ENCODE measurements around the gene AAK1. TPM values are rescaled to one million over a fixed set of nuclear protein-coding genes. Genes with fewer than 3 reads are reported as not detected.

Gene AAK1
- polyA plus RNA-seq, 1 of the 3 experiments (the other 2 are of a cell fraction): 13.4 TPM

GRCh38 chr2:69686813-69687212 lies 43.3 kb upstream of the AAK1 start:
- CTCF ChIA-PET: interaction anchor here (2.1 kb wide), 1 partner anchor 12 kb away, joined by 5 read pairs; no protein-coding TSS in a partner anchor
- DNase-seq: no peak

GRCh38 chr2:69685321-69686048 lies 41.9 kb upstream of the AAK1 start:
- H3K4me3 ChIP-seq (ENCODE audit: low read depth in 2 of 2, low read length in 1 of 2): no peak overlapping the region
- POLR2A ChIA-PET: no interaction called here
- H3F3A ChIP-seq (replicated peaks; ENCODE audit: insufficient read depth): no peaks in the 10 kb centered on the region
- no peak for DNase-seq
- H3K27me3 ChIP-seq (ENCODE audit: insufficient read depth): no peaks in the 10 kb centered on the region
- H3K4me1 ChIP-seq (ENCODE audit: control insufficient read depth in 1 of 2, insufficient read depth in 2 of 2, low read depth in 1 of 2, low read length in 1 of 2): peaks cover 11 to 15% of the 10 kb centered on the region in 2 experiments; a peak in 3 of 4 replicates
- peak overlapping the region in 1 of 2 experiments; percentile 36; a peak in 1 of 4 replicates for H3K27ac ChIP-seq (ENCODE audit: low read depth in 2 of 2, low read length in 1 of 2)
- no peak overlapping the region for H3K9ac ChIP-seq
- H3K9me3 ChIP-seq: no peaks in the 10 kb centered on the region
- H3K9me2 ChIP-seq: no peaks in the 10 kb centered on the region
- TF ChIP-seq GABPA (IDR thresholded peaks at IDR 0.05; ENCODE audit: low read depth) (no peak), CTCF (IDR thresholded peaks at IDR 0.05) (no peak), TEAD4 (IDR thresholded peaks at IDR 0.05; ENCODE audit: borderline replicate concordance, insufficient read depth) (no peak), IRF3 (IDR thresholded peaks at IDR 0.05; ENCODE audit: low read depth, low read length) (no peak), REST (IDR thresholded peaks at IDR 0.05; ENCODE audit: low read depth, low read length) (no peak), RXRA (IDR thresholded peaks at IDR 0.05; ENCODE audit: borderline replicate concordance, low read depth) (no peak), NRF1 (IDR thresholded peaks at IDR 0.05; ENCODE audit: low read depth, low read length) (no peak), MEF2A (IDR thresholded peaks at IDR 0.05; ENCODE audit: borderline replicate concordance, low read depth) (no peak), TAF1 (IDR thresholded peaks at IDR 0.05; ENCODE audit: borderline replicate concordance, low read depth, low read length) (no peak), SIN3A (IDR thresholded peaks at IDR 0.05; ENCODE audit: borderline replicate concordance, low read depth, low read length) (no peak), ZBTB33 (IDR thresholded peaks at IDR 0.05; ENCODE audit: borderline replicate concordance, low read depth) (no peak), FOXJ3 (CRISPR knock-in tag; IDR thresholded peaks at IDR 0.05) (no peak), MXI1 (IDR thresholded peaks at IDR 0.05; ENCODE audit: low read depth, low read length) (no peak), NFIC (IDR thresholded peaks at IDR 0.05; ENCODE audit: borderline replicate concordance) (no peak), JUND (IDR thresholded peaks at IDR 0.05) (no peak)
- CTCF ChIA-PET: interaction anchor here (2.1 kb wide), 1 partner anchor 13 kb away, joined by 5 read pairs; no protein-coding TSS in a partner anchor
- H3K36me3 ChIP-seq (replicated peaks in 1 of 2; ENCODE audit: control insufficient read depth in 1 of 2, insufficient read depth in 2 of 2, low read length in 1 of 2): no peaks in the 10 kb centered on the region
- H2AFZ ChIP-seq (ENCODE audit: low read depth): no peak overlapping the region
- H3K79me2 ChIP-seq (ENCODE audit: insufficient read depth): no peaks in the 10 kb centered on the region
- no peak overlapping the region for H3K4me2 ChIP-seq
- no peaks in the 10 kb centered on the region for H4K20me1 ChIP-seq (ENCODE audit: insufficient read depth)
- 59% methylated on average over 5 of the region's 5 CpGs for WGBS (ENCODE audit: low lambda C conversion rate)

More at GRCh38 chr2:69686813-69687212, 43.3 kb upstream of the AAK1 start:
- WGBS (ENCODE audit: low lambda C conversion rate): 89% methylated on average over 5 of the region's 5 CpGs
- Histone ChIP-seq H3K4me3 (ENCODE audit: low read depth in 2 of 2, low read length in 1 of 2) (no peak overlapping the region), H3K27ac (ENCODE audit: low read depth in 2 of 2, low read length in 1 of 2) (no peak overlapping the region), H3K4me2 (no peak overlapping the region), H2AFZ (ENCODE audit: low read depth) (no peak overlapping the region), H3K4me1 (ENCODE audit: control insufficient read depth in 1 of 2, insufficient read depth in 2 of 2, low read depth in 1 of 2, low read length in 1 of 2) (peaks cover 11 to 15% of the 10 kb centered on the region in 2 experiments; a peak in 3 of 4 replicates), H3K9me3 (no peaks in the 10 kb centered on the region), H3K27me3 (ENCODE audit: insufficient read depth) (no peaks in the 10 kb centered on the region), H3K79me2 (ENCODE audit: insufficient read depth) (no peaks in the 10 kb centered on the region), H3F3A (replicated peaks; ENCODE audit: insufficient read depth) (no peaks in the 10 kb centered on the region), H3K9ac (no peak overlapping the region), H3K36me3 (replicated peaks in 1 of 2; ENCODE audit: control insufficient read depth in 1 of 2, insufficient read depth in 2 of 2, low read length in 1 of 2) (no peaks in the 10 kb centered on the region), H4K20me1 (ENCODE audit: insufficient read depth) (no peaks in the 10 kb centered on the region), H3K9me2 (no peaks in the 10 kb centered on the region)
- TF ChIP-seq MXI1 (IDR thresholded peaks at IDR 0.05; ENCODE audit: low read depth, low read length): no peak
- POLR2A ChIA-PET: no interaction called here
